ENCODE results near the gene SLC5A9.
"Not testable (repeated sequence)": the region's sequence is repeated elsewhere in the genome, so short reads cannot be mapped to it uniquely, and the experiment has no call there.

Gene SLC5A9

DNA sequence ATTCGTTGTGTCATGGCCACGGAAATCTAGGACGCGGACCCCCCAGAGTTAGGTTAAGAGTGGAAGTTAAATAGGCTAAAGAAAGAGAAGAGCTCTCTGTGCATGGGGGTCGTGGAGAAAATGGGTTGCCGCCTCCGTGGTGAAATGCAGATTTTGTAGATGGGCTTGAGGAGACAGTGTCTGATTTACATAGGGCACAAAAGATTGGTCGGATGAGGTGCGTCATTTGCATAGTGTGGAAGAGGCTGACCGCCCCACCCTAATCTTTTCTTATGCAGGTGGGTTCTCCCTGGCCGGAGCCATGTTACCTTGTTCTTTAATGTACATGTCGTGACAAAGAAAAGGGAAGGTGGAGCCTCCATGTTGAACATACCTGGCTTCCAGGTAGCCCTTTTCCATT is 14.3 kb upstream of the SLC5A9 start:
- no peak for DNase-seq (ENCODE audit: low read depth)
- H3K4me3 ChIP-seq (ENCODE audit: control insufficient read depth, low read depth, low read length): no peak overlapping the region
- TF ChIP-seq, protein P1, sequence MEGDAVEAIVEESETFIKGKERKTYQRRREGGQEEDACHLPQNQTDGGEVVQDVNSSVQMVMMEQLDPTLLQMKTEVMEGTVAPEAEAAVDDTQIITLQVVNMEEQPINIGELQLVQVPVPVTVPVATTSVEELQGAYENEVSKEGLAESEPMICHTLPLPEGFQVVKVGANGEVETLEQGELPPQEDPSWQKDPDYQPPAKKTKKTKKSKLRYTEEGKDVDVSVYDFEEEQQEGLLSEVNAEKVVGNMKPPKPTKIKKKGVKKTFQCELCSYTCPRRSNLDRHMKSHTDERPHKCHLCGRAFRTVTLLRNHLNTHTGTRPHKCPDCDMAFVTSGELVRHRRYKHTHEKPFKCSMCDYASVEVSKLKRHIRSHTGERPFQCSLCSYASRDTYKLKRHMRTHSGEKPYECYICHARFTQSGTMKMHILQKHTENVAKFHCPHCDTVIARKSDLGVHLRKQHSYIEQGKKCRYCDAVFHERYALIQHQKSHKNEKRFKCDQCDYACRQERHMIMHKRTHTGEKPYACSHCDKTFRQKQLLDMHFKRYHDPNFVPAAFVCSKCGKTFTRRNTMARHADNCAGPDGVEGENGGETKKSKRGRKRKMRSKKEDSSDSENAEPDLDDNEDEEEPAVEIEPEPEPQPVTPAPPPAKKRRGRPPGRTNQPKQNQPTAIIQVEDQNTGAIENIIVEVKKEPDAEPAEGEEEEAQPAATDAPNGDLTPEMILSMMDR (IDR thresholded peaks at IDR 0.05; ENCODE audit: control insufficient read depth, insufficient read depth, low read depth, low read length, missing control alignments): no peak

DNA sequence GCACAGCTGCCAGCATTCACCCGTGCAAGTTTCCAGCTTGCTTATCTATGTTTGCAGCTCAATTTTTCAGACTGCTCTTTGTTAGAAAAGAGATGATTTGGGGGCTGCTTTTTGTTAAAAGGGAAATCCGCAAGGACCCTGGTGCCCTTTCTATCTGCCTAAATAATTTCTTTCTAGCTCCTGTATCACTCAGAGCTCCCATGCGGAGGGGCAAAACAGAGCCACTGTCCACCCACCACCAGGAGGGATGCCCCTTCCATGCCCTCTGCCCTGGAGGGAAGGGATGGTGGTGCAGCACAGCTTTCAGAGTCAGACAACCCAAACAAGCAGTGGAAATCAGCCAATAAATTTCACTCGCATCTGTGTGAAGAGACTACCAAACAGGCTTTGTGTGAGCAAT is 13.9 kb upstream of the SLC5A9 start:
- no peak for DNase-seq (ENCODE audit: low read depth)
- TF ChIP-seq, protein P1 (IDR thresholded peaks at IDR 0.05; ENCODE audit: control insufficient read depth, insufficient read depth, low read depth, low read length, missing control alignments): no peak
- no peak overlapping the region for H3K4me3 ChIP-seq (ENCODE audit: control insufficient read depth, low read depth, low read length)

DNA sequence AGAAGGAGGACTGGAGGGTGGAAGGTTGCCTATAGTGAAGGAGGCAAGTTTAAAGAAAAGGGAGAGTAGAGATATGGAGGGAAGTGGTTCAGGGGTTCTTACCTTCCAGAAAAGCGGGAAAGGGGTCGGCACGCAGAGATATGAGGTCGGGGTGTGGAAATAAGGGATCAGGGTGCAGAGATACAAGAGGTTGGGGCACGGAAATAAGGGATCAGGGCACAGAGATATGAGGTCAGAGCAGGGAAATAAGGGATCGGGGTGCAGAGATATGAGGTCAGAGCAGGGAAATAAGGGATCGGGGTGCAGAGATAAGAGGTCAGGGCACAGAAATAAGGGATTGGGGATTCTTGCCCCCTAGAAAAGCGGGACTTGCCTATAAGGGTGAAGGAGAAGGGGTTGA is 9.1 kb upstream of the SLC5A9 start:
- DNase-seq (ENCODE audit: low read depth); H3K4me3 ChIP-seq (ENCODE audit: control insufficient read depth, low read depth, low read length): not testable (repeated sequence)

DNA sequence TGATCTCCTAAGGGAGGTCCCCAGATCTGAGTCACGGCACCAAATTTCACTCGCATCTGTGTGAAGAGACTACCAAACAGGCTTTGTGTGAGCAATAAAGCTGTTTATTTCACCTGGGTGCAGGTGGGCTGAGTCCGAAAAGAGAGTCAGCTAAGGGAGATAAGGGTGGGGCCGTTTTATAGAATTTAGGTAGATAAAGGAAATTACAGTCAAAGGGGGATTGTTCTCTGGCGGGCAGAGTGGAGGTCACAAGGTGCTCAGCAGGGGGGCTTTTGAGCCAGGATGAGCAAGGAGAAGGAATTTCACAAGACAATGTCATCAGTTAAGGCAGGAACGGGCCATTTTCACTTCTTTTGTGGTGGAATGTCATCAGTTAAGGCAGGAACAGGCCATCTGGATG is 8.2 kb upstream of the SLC5A9 start:
- H3K4me3 ChIP-seq (ENCODE audit: control insufficient read depth, low read depth, low read length); DNase-seq (ENCODE audit: low read depth): not testable (repeated sequence)

DNA sequence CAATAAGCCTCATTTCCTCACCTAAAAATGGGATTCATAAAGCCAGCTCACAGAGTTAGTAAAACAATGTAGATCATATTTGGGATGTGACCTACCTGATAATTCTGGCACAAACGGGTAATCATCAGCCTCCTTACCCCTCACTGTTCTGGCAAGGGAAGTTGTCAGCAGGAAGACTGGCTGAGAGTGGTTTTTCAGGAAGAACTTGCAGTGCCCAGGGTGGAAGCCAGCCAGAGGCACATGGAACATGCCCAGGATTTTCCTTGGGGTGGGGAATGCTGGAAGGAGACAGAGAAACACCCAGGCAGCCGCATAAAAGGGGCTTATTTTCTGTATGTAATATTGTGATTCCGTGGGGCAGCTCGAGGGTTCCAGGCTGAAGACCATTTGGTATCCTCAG is 7.7 kb upstream of the SLC5A9 start:
- TF ChIP-seq, protein P1 (IDR thresholded peaks at IDR 0.05; ENCODE audit: control insufficient read depth, insufficient read depth, low read depth, low read length, missing control alignments): no peak
- DNase-seq (ENCODE audit: low read depth): no peak
- no peak overlapping the region for H3K4me3 ChIP-seq (ENCODE audit: control insufficient read depth, low read depth, low read length)

DNA sequence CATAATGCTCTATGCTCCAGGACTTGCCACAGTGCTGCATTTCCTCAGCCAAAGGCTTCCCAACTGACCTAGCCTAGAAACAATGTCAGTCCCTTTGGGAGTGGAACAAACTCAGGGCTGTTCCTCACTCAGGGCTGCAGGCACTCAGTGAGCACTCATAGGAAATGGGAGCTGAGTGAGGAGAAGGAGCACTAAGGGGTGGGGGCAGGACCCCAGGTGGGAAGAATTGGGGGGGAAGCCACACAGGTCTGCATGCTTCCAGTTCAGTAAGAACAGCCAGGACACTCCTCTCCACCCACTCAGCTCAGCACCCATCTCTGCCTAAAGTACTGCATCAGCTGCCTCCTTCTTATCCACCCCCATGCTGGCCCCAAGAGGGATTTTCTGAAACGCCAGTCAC is 7.3 kb upstream of the SLC5A9 start:
- no peak overlapping the region for H3K4me3 ChIP-seq (ENCODE audit: control insufficient read depth, low read depth, low read length)
- TF ChIP-seq, protein P1 (IDR thresholded peaks at IDR 0.05; ENCODE audit: control insufficient read depth, insufficient read depth, low read depth, low read length, missing control alignments): no peak
- no peak for DNase-seq (ENCODE audit: low read depth)

DNA sequence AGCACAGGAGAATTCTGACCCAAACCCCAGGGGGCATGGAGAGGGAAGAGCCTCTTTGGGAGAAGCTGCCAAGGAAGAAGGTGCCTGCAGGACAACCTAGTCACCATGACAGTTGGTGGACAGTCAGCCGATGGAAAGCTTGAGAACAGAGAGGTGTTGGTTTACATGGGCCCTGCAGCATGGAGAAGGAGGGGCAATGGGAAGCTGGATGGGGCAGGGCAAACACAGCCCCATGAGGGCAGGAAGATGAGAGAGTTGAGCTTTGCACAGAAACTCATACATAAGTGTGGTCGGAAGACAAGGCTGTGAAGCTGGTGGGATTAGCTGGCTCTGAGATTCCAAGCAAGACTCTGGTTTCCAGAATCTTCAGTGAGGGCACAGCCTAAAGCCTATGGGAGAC is 6.6 kb upstream of the SLC5A9 start:
- no peak overlapping the region for H3K4me3 ChIP-seq (ENCODE audit: control insufficient read depth, low read depth, low read length)
- TF ChIP-seq, protein P1 (IDR thresholded peaks at IDR 0.05; ENCODE audit: control insufficient read depth, insufficient read depth, low read depth, low read length, missing control alignments): no peak
- no peak for DNase-seq (ENCODE audit: low read depth)

DNA sequence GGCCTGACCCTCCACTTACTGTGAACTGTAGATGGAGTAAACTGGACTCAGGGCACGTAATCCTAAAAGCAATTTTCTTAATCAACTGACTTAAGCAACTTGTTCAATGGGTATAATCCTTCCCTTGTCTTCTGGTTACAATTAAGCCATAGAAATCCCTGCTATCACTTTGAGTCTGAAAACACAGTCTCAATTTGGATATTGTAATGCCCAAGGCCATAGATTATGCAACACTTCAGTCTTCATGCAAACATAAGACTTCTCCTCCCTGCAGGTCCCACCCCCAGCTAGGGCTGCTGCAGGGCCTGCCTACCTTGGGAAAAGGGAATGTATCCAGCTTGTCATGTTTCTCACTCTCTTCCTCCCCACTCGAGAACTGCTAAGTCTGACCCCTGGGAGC is 6.2 kb upstream of the SLC5A9 start:
- H3K4me3 ChIP-seq (ENCODE audit: control insufficient read depth, low read depth, low read length): no peak overlapping the region
- DNase-seq (ENCODE audit: low read depth): no peak
- TF ChIP-seq, protein P1 (IDR thresholded peaks at IDR 0.05; ENCODE audit: control insufficient read depth, insufficient read depth, low read depth, low read length, missing control alignments): no peak

Data from AG09309 (cell line).